Measurements from ENCODE around the gene CXXC5.

DNA sequence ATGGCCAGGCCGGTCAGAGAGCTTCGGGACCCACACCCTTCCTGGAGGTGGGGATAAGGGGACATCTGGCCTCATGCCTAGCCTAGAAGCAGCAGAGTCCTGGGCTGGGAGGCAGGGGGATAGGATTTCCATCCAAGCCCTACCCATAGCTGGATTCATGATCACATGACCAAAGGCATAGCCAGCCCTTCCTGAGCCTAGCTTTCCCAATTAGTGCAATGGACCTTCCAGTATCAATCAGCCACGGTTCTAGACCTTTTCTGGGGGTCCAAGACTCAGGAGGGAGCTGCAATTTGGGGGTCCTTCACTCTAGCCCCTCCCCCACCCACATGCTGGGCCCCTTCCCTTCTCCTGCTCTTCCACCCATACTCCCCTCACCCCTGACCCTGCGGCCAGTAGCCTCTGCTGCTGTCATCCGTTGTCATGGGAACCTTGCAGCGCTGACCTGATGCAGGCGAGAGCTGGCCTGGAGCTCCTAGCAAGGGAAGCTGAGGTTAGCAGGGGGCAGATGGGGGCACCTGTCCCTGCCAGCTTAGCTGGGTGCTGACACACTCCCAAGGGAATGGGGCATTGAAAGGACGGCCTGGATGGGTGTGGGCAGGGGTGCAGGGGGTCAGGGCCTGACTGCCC lies 44.6 kb downstream of the CXXC5 start:
- TF ChIP-seq POLR2A (IDR thresholded peaks at IDR 0.05; ENCODE audit: low read depth, low read length), result no peak
- TF ChIP-seq, protein P1, sequence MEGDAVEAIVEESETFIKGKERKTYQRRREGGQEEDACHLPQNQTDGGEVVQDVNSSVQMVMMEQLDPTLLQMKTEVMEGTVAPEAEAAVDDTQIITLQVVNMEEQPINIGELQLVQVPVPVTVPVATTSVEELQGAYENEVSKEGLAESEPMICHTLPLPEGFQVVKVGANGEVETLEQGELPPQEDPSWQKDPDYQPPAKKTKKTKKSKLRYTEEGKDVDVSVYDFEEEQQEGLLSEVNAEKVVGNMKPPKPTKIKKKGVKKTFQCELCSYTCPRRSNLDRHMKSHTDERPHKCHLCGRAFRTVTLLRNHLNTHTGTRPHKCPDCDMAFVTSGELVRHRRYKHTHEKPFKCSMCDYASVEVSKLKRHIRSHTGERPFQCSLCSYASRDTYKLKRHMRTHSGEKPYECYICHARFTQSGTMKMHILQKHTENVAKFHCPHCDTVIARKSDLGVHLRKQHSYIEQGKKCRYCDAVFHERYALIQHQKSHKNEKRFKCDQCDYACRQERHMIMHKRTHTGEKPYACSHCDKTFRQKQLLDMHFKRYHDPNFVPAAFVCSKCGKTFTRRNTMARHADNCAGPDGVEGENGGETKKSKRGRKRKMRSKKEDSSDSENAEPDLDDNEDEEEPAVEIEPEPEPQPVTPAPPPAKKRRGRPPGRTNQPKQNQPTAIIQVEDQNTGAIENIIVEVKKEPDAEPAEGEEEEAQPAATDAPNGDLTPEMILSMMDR (conservative IDR thresholded peaks at IDR 0.05; ENCODE audit: low read depth, low read length), result no peak
- no peak for TF ChIP-seq SMC3 (IDR thresholded peaks at IDR 0.05; ENCODE audit: low read depth, low read length)
- TF ChIP-seq CHD1 (IDR thresholded peaks at IDR 0.05; ENCODE audit: low read depth, low read length), result no peak
- 0 out of 2 replicates have a peak, but pooled peaks have one; percentile 26 for TF ChIP-seq RFX5 (IDR thresholded peaks at IDR 0.05; ENCODE audit: low read depth, low read length)
- TF ChIP-seq, protein P2, sequence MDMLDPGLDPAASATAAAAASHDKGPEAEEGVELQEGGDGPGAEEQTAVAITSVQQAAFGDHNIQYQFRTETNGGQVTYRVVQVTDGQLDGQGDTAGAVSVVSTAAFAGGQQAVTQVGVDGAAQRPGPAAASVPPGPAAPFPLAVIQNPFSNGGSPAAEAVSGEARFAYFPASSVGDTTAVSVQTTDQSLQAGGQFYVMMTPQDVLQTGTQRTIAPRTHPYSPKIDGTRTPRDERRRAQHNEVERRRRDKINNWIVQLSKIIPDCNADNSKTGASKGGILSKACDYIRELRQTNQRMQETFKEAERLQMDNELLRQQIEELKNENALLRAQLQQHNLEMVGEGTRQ (IDR thresholded peaks at IDR 0.05; ENCODE audit: low read depth, low read length), result peak; percentile 18; the same call in 1 of the 2 replicates

All from IMR-90 (cell line).